OCI-LY7 (cell line): ENCODE data around the gene AIMP1. TPM values are rescaled to one million over a fixed set of nuclear protein-coding genes. Genes with fewer than 3 reads are reported as not detected.

Experiments used
- BruUV-seq: library from RNA; stranded (reverse); fragments of 400-500 nt; replicated peaks from 2 replicates; lab custom pipeline; 2021; lab: Mats Ljungman, UMichigan
- CTCF ChIA-PET: fragments of 300-600 bp; sonication (Branson Sonifier 250); formaldehyde crosslinking; loops from one replicate; lab custom pipeline; 2022; ENCODE audit warnings: antibody characterized with exemption; ENCODE audit not compliant: unreplicated experiment; lab: Charles Lee
- POLR2A ChIA-PET: fragments of 300-600 bp; sonication (Branson Sonifier 250); formaldehyde crosslinking; loops from one replicate; lab custom pipeline; 2022; ENCODE audit warnings: antibody characterized with exemption; lab: Charles Lee
- DNase-seq: peaks from one replicate; pipeline ENCODE4 v3.0.0-alpha.2; 2015; ENCODE audit warnings: low spot score
- H2AFZ ChIP-seq: fragments of 200-600 bp; sonication (generic), shearing (Covaris generic); 2 replicates; pipeline ENCODE4 v1.6.1; 2014; ENCODE audit warnings: mild to moderate bottlenecking, antibody characterized with exemption, low read length, moderate library complexity
- H3K27ac ChIP-seq: fragments of 200-600 bp; sonication (generic); 2 replicates; pipeline ENCODE4 v1.5.1; 2014; ENCODE audit warnings: mixed run types, low read depth, mild to moderate bottlenecking, moderate library complexity, low read length, inconsistent platforms; ENCODE audit not compliant: poor library complexity, severe bottlenecking
- H3K36me3 ChIP-seq: fragments of 200-600 bp; sonication (generic); 2 replicates; pipeline ENCODE4 v1.6.1; 2014; ENCODE audit warnings: mild to moderate bottlenecking, antibody characterized with exemption, low read length, moderate library complexity, mixed read lengths; ENCODE audit not compliant: insufficient read depth
- H3K4me1 ChIP-seq: fragments of 200-600 bp; sonication (generic); 2 replicates; pipeline ENCODE4 v1.5.1; 2014; ENCODE audit warnings: mild to moderate bottlenecking, low read length; ENCODE audit not compliant: insufficient read depth, poor library complexity, severe bottlenecking
- H3K4me2 ChIP-seq: fragments of 200-600 bp; sonication (generic); 2 replicates; pipeline ENCODE4 v1.6.1; 2014; ENCODE audit warnings: mild to moderate bottlenecking, low read length
- H3K4me3 ChIP-seq: fragments of 200-600 bp; sonication (generic); 2 replicates; pipeline ENCODE4 v1.5.1; 2014; ENCODE audit warnings: mild to moderate bottlenecking, low read depth, low read length; ENCODE audit not compliant: poor library complexity, severe bottlenecking
- H3K79me2 ChIP-seq: fragments of 200-600 bp; sonication (generic); 2 replicates; pipeline ENCODE4 v1.6.1; 2016; ENCODE audit warnings: low read depth, mild to moderate bottlenecking, low read length, moderate library complexity, mixed read lengths; ENCODE audit not compliant: insufficient read depth
- H3K9me2 ChIP-seq: fragments of 200-600 bp; sonication (generic); 2 replicates; pipeline ENCODE4 v1.6.1; 2016; ENCODE audit warnings: mild to moderate bottlenecking, low read length, mixed read lengths; ENCODE audit not compliant: insufficient read depth
- H3K9me3 ChIP-seq: fragments of 200-600 bp; sonication (generic); 2 replicates; pipeline ENCODE4 v1.6.1; 2014; ENCODE audit warnings: mild to moderate bottlenecking, mixed run types, low read length, mixed read lengths
- H4K20me1 ChIP-seq: fragments of 200-600 bp; sonication (generic); 2 replicates; pipeline ENCODE4 v1.6.1; 2014; ENCODE audit warnings: mild to moderate bottlenecking, antibody characterized with exemption, low read length, moderate library complexity, mixed read lengths; ENCODE audit not compliant: insufficient read depth
- EZH2phosphoT487 ChIP-seq: fragments of 200-600 bp; sonication (generic); IDR thresholded peaks from 2 replicates; pipeline ENCODE4 v1.6.1; 2018; ENCODE audit warnings: low read depth, borderline replicate concordance, mild to moderate bottlenecking, mixed run types, antibody characterized with exemption, low read length, moderate library complexity, mixed read lengths
- intact Hi-C: fragments of 100-400 bp; cut with micrococcal nuclease; formaldehyde crosslinking; loops from one replicate; pipeline ENCODE4 v1.10.0; 2022; ENCODE audit not compliant: unreplicated experiment
- total RNA-seq, 2 experiments: library from RNA; depleted of rRNA in 1 of 2; stranded (reverse); fragments of >200 nt in 1 of 2; shearing (Covaris generic) in 1 of 2; gene quantifications; 2 replicates each; pipeline ENCODE4 v1.2.3, GENCODE V29; 2014 to 2022
- TF ChIP-seq, protein P1 (sequence below): fragments of 200-600 bp; sonication (generic); conservative IDR thresholded peaks from 2 replicates; pipeline ENCODE4 v1.5.1; 2014; ENCODE audit warnings: mild to moderate bottlenecking, antibody characterized with exemption, low read length, moderate library complexity, mixed read lengths

Gene AIMP1
- total RNA-seq, 2 experiments from 2014 or later, result 17.4 to 51.7 TPM

DNA sequence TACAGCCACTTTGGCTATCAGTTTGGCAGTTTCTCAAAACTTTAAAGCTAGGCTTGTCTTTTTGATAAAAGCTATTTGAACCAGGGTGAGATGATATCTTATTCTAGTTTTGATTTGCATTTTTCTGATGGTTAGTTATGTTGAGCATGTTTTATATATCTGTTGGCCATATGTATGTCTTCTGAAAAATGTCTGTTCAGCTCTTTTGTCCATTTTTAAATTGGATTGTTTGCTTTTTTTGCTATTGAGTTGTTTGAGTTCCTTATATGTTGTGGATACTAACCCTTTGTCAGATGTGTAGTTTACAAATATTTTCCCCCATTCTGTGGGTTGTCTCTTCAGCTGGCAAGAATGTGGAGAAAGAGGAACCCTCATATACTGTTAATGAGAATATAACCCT, 63.8 kb downstream of the AIMP1 start:
- no TSS peak for BruUV-seq
- H3K4me1 ChIP-seq, result no peaks in the 10 kb centered on the region
- no peak overlapping the region for H3K27ac ChIP-seq
- H3K9me2 ChIP-seq, result no peaks in the 10 kb centered on the region
- DNase-seq, result no peak
- no peaks in the 10 kb centered on the region for H3K36me3 ChIP-seq
- H3K4me2 ChIP-seq, result no peak overlapping the region
- H3K4me3 ChIP-seq, result no peak overlapping the region
- no peaks in the 10 kb centered on the region for H4K20me1 ChIP-seq
- intact Hi-C loops, result no loop called here
- no peaks in the 10 kb centered on the region for H3K79me2 ChIP-seq
- ChIA-PET POLR2A (interaction anchor here (0.6 to 0.7 kb wide), 2 partner anchors 80 to 310 kb away, joined by 3 read pairs; no protein-coding TSS in a partner anchor), CTCF (no interaction called here)
- H2AFZ ChIP-seq, result no peak overlapping the region
- no peak for TF ChIP-seq EZH2phosphoT487
- TF ChIP-seq, protein P1, sequence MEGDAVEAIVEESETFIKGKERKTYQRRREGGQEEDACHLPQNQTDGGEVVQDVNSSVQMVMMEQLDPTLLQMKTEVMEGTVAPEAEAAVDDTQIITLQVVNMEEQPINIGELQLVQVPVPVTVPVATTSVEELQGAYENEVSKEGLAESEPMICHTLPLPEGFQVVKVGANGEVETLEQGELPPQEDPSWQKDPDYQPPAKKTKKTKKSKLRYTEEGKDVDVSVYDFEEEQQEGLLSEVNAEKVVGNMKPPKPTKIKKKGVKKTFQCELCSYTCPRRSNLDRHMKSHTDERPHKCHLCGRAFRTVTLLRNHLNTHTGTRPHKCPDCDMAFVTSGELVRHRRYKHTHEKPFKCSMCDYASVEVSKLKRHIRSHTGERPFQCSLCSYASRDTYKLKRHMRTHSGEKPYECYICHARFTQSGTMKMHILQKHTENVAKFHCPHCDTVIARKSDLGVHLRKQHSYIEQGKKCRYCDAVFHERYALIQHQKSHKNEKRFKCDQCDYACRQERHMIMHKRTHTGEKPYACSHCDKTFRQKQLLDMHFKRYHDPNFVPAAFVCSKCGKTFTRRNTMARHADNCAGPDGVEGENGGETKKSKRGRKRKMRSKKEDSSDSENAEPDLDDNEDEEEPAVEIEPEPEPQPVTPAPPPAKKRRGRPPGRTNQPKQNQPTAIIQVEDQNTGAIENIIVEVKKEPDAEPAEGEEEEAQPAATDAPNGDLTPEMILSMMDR, result no peak
- no peaks in the 10 kb centered on the region for H3K9me3 ChIP-seq

DNA sequence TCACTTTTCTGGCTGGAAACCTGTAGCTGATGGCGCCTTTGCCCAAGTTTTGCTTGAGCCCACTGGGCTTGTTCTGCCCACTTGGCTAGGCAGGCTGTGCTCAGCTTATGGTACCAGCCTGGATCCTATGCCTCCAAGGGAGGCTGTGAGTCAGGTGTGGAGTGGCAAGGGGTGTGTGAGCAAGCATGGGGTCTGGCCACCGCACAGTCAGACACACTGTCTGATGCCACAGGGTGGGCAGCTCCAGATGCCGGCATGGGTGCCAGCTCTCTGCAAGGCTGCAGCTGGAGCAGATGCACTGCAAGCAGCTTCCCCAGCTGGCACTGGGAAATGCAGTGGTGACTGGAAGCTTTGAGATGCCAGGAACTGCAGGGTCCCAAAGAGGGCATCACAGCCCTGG, 68.5 kb downstream of the AIMP1 start:
- no peak for DNase-seq
- BruUV-seq, result no TSS peak
- Histone ChIP-seq H4K20me1 (no peaks in the 10 kb centered on the region), H2AFZ (no peak overlapping the region), H3K4me1 (no peaks in the 10 kb centered on the region), H3K79me2 (no peaks in the 10 kb centered on the region), H3K4me2 (no peak overlapping the region), H3K9me3 (no peaks in the 10 kb centered on the region), H3K9me2 (no peaks in the 10 kb centered on the region), H3K36me3 (no peaks in the 10 kb centered on the region), H3K4me3 (no peak overlapping the region), H3K27ac (no peak overlapping the region)
- no peak for TF ChIP-seq EZH2phosphoT487
- TF ChIP-seq, protein P1, result no peak
- ChIA-PET CTCF (interaction anchor here (1.4 kb wide), 1 partner anchor 15 kb away, joined by 3 read pairs; no protein-coding TSS in a partner anchor), POLR2A (interaction anchor here (0.5 to 1.1 kb wide), 2 partner anchors 11 to 280 kb away, joined by 3 read pairs; no protein-coding TSS in a partner anchor)
- intact Hi-C loops, result no loop called here

DNA sequence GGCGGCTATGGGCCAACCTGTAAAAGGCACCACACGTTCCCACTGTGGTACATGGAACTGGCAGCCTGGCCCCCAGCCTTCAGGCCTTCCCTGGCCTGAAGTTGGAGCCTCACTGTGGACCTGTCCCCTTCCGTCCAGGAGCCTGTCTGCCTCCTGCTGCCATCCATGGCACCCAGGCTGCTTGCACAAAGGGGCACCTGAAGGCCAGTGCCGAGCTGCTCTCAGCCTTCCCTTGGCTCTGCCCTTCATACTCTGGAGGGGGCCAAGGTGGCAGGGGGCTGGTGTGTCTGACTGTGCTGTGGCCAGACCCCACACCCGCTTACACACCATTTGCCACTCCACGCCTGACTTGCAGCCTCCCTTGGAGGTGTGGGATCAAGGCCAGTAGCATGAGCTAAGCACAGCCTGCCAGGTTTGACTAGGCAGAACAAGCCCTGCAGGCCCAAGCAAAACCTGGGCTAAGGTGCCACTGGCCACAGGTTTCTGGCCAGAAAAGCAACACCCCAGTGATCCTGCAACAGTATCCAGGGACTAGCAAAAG, 69.6 kb downstream of the AIMP1 start:
- ChIA-PET CTCF (no interaction called here), POLR2A (interaction anchor here (0.8 to 1.1 kb wide), 2 partner anchors 10 kb away, joined by 3 read pairs; no protein-coding TSS in a partner anchor)
- Histone ChIP-seq H3K4me2 (no peak overlapping the region), H3K4me3 (no peak overlapping the region), H3K9me3 (no peaks in the 10 kb centered on the region), H2AFZ (no peak overlapping the region), H3K27ac (no peak overlapping the region), H3K9me2 (no peaks in the 10 kb centered on the region), H4K20me1 (no peaks in the 10 kb centered on the region), H3K4me1 (no peaks in the 10 kb centered on the region), H3K79me2 (no peaks in the 10 kb centered on the region), H3K36me3 (no peaks in the 10 kb centered on the region)
- TF ChIP-seq EZH2phosphoT487, result no peak
- TF ChIP-seq, protein P1, result no peak
- DNase-seq, result no peak
- intact Hi-C loops, result no loop called here
- no TSS peak for BruUV-seq
